Right lobe of liver (tissue), 4 donors: Measurements from ENCODE around the gene CD248.

ENCODE experiments used
- POLR2A ChIP-seq: fragments of 450-650 bp; IDR thresholded peaks from one replicate; pipeline ENCODE4 v1.6.1; 2017; ENCODE audit warnings: antibody characterized with exemption, mild to moderate bottlenecking
- TF ChIP-seq, protein P1 (sequence below), 4 donors: fragments of 200-600 bp in 3 of 4; fragments of 450-650 bp in 1 of 4; IDR thresholded peaks; one replicate each; pipeline versions ENCODE4 v1.5.1 to v1.8.0; 2016 to 2022; ENCODE audit warnings: antibody characterized with exemption in 4 of 4, mild to moderate bottlenecking in 2 of 4
- donor health status: DM: no; HTN: no; CAD: no.
- donor health status: DM: no; HTN: no; CAD: no.
- donor health status: DM: no; HTN: yes; CAD: no.

DNA sequence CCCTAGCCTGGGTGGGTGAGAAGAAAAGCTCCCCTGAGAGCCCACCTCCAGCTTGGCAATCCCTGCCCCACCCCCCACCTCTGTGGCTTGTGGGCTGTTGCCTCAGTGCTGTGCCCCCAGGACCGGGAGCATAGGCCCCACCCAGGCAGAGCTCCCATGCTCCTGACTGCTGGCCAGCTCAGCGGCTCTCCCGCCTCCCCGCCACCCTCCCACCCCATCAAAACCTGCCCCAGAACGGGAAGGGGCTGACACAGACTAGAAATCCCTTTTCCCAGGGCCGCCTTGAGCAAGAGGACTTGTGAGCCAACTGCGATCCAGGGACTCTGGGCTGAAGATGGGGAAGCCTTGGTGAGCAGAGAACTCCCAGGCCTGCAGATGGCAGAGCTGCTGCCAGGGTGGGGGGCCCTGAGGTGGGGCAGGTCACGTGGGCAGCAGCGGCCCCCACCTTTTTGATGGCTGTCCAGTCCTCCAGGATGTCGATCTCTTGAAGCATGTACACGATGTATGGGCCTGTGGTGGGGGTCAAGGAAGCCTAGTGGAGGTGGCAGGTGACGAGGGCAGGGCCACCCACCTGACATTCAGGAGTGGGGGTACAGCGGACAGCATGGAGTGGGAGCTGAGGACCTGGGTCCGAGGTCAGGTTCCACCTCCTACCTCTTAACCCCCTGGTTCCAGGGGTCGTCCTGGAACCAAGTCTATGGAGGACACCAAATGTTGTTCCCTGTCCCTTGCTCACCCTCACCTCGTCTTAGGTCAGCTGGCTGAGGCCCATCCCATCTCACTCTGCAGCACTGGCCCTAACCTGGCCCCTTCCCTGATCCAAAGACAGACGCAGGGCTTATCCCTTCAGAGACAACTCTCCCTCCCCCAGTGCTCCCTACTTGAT lies 21.7 kb upstream of the CD248 start:
- TF ChIP-seq, protein P1, sequence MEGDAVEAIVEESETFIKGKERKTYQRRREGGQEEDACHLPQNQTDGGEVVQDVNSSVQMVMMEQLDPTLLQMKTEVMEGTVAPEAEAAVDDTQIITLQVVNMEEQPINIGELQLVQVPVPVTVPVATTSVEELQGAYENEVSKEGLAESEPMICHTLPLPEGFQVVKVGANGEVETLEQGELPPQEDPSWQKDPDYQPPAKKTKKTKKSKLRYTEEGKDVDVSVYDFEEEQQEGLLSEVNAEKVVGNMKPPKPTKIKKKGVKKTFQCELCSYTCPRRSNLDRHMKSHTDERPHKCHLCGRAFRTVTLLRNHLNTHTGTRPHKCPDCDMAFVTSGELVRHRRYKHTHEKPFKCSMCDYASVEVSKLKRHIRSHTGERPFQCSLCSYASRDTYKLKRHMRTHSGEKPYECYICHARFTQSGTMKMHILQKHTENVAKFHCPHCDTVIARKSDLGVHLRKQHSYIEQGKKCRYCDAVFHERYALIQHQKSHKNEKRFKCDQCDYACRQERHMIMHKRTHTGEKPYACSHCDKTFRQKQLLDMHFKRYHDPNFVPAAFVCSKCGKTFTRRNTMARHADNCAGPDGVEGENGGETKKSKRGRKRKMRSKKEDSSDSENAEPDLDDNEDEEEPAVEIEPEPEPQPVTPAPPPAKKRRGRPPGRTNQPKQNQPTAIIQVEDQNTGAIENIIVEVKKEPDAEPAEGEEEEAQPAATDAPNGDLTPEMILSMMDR (IDR thresholded peaks at IDR 0.05), result no peak
- TF ChIP-seq POLR2A, result no peak
